ENCODE data around the gene PTBP3. TPM values are rescaled to one million over a fixed set of nuclear protein-coding genes. Genes with fewer than 3 reads are reported as not detected.
"Not testable (repeated sequence)": the region's sequence is repeated elsewhere in the genome, so short reads cannot be mapped to it uniquely, and the experiment has no call there.

PTBP3 gene
- total RNA-seq, 2 experiments from 2014 or later = 98.9 to 176 TPM

DNA sequence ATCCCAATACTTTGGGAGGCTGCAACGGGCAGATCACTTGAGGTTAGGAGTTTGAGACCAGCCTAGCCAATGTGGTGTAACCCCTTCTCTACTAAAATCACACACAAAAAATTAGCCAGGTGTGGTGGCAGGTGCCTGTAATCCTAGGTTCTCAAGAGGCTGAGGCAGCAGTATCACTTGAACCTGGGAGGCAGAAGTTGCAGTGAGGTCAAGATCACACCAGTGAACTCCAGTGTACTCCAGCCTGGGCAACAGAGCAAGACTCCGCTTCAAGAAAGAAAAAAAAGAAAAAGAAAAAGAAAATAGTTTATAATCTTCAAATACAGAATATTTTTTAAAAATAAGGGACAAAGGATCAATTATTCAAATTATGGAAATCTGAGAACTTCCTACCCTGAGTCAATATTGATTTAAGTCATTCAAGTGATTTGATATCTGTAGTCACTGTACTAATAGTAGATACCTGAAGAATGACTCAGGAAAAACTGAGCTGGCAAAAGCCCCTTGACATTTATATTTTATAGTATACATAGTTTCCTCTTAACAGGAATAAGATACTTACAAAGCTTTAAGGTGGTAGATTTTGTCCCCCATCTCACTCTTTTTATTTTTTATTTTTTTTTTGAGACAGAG lies 61.8 kb downstream of the PTBP3 start:
- ChIA-PET CTCF (interaction anchor here (0.6 kb wide), 1 partner anchor 14 kb away, joined by 3 read pairs; no protein-coding TSS in a partner anchor), POLR2A (interaction anchor here (0.6 kb wide), 1 partner anchor 651 kb away, joined by 5 read pairs; no protein-coding TSS in a partner anchor)
- ATAC-seq (peak; percentile 33), DNase-seq (no peak)
- intact Hi-C loops (cut with DNase I, micrococcal nuclease) = no loop called here
- Mint-ChIP-seq H3K27me3 (no peaks in the 10 kb centered on the region), H3K27ac (no peak overlapping the region), H3K36me3 (ENCODE audit: low read depth) (peaks cover 18% of the 10 kb centered on the region), H3K9me3 (ENCODE audit: low read depth) (no peaks in the 10 kb centered on the region), H3K4me1 (peaks cover 35% of the 10 kb centered on the region), H3K4me3 (no peak overlapping the region)

DNA sequence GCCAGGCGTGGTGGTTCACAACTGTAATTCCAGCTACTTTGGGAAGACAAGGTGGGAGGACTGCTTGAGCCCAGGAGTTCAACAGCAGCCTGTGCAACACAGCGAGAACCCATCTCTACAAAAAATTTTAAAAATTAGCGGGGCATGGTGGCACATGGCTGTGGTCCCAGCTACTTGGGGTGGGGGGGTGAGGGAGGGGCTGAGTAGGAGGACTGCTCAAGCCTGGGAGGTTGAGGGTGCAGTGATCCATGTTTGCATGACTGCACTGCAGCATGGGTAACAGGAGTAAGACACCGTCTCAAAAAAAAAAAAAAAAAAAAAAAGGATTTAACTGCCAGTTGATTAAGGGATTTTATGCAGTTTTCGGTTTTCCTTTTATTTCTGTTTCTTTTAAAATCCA lies 65.0 kb downstream of the PTBP3 start:
- H3K4me3 Mint-ChIP-seq = no peak overlapping the region
- ATAC-seq = no peak

DNA sequence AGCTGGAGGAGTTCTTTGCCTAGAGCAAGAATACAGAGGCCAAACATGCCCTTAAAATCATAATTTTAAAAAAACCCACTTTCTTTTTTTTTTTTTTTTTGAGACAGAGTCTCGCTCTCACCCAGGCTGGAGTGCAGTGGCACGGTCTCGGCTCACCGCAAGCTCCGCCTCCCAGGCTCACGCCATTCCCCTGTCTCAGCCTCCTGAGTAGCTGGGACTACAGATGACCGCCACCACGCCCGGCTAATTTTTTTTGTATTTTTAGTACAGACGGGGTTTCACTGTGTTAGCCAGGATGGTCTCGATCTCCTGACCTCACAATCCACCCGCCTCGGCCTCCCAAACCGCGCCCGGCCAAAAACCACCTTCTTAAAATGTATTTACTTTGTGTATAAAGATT lies 66.3 kb downstream of the PTBP3 start:
- intact Hi-C loops (cut with DNase I, micrococcal nuclease); H3K27me3 Mint-ChIP-seq; H3K4me1 Mint-ChIP-seq; ATAC-seq; H3K27ac Mint-ChIP-seq; H3K9me3 Mint-ChIP-seq (ENCODE audit: low read depth); POLR2A ChIA-PET; H3K4me3 Mint-ChIP-seq; CTCF ChIA-PET; DNase-seq: not testable (repeated sequence)
- peaks cover 17% of the 10 kb centered on the region for H3K36me3 Mint-ChIP-seq (ENCODE audit: low read depth)

More for the DNA sequence above, 65.0 kb downstream of the PTBP3 start:
- ChIA-PET POLR2A (no interaction called here), CTCF (no interaction called here)
- intact Hi-C loops (cut with DNase I, micrococcal nuclease) = no loop called here
- Mint-ChIP-seq H3K4me1 (peaks cover 17% of the 10 kb centered on the region), H3K27ac (no peak overlapping the region), H3K9me3 (ENCODE audit: low read depth) (no peaks in the 10 kb centered on the region), H3K27me3 (no peaks in the 10 kb centered on the region), H3K36me3 (ENCODE audit: low read depth) (peaks cover 17% of the 10 kb centered on the region)
- DNase-seq = no peak

DNA sequence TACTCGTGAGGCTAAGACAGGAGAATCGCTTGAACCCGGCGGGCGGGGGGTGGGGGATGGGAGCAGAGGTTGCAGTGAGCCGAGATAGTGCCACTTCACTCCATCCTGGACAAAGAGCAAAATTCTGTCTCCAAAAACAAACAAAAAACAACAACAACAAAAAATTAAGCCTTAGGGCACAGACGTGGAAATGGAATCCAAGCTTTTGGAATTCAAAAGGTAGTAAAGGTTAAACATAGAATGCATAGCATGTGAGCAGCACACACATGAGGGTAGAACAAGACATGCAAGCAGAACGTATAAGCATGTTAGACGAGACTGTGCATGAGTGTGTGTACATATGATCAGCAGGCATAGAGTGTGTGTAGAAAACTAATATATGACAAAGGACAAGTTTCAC lies 68.0 kb downstream of the PTBP3 start:
- ATAC-seq = no peak
- no peak overlapping the region for H3K4me3 Mint-ChIP-seq
- no peak for DNase-seq
- peaks cover 16% of the 10 kb centered on the region for H3K4me1 Mint-ChIP-seq
- H3K27me3 Mint-ChIP-seq = no peaks in the 10 kb centered on the region
- ChIA-PET POLR2A (no interaction called here), CTCF (interaction anchor here (0.8 to 0.9 kb wide), 2 partner anchors 76 to 180 kb away, joined by 3 read pairs; no protein-coding TSS in a partner anchor)
- intact Hi-C loops (cut with DNase I, micrococcal nuclease) = no loop called here
- H3K36me3 Mint-ChIP-seq (ENCODE audit: low read depth) = peaks cover 25% of the 10 kb centered on the region
- no peaks in the 10 kb centered on the region for H3K9me3 Mint-ChIP-seq (ENCODE audit: low read depth)
- no peak overlapping the region for H3K27ac Mint-ChIP-seq

DNA sequence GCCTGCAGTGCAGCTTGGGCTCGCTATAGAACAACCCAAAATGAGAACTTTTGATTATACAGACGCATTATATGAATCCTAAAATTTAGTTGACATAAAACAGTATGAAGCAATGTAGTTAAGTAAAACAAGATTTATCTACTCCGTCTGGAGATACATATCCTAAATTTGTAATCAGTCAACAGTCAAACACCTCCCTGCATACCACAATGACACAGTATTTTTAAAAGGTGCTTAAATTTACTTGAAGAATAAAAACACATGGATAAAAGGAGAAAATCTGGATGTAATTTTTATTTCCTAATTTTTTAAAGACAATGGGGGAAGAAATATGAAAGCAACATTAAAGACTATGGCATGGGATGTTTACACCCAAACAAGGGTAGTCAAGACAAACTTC lies 70.8 kb downstream of the PTBP3 start:
- no peak for ATAC-seq
- Mint-ChIP-seq H3K4me3 (no peak overlapping the region), H3K4me1 (peaks cover 14% of the 10 kb centered on the region), H3K27ac (no peak overlapping the region), H3K36me3 (ENCODE audit: low read depth) (peaks cover 33% of the 10 kb centered on the region), H3K9me3 (ENCODE audit: low read depth) (no peaks in the 10 kb centered on the region), H3K27me3 (no peaks in the 10 kb centered on the region)
- POLR2A ChIA-PET = no interaction called here
- intact Hi-C loops (cut with DNase I, micrococcal nuclease) = no loop called here
- no peak for DNase-seq
- CTCF ChIA-PET = interaction anchor here (1.1 to 1.4 kb wide), 2 partner anchors 40 to 96 kb away, joined by 3 to 5 read pairs; no protein-coding TSS in a partner anchor

DNA sequence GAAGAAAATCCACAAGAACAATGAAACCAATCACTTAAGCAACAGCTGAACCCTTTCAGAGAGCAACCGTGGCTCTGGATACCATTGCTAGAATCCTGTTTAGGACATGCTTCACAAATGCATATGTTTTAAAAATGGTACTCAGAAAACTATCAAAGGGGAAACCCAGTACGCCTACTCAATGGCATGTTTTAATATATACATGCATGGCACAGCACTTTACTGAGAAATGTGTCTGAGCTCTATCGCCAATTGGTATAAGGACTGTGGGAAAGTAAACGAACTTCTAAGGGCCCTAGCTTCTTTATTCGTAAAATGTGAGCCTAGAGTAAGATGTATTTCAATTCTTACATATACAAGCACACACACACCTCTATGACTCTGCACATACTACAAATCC lies 72.3 kb downstream of the PTBP3 start:
- no peak for ATAC-seq
- H3K4me1 Mint-ChIP-seq = peaks cover 14% of the 10 kb centered on the region
- H3K27ac Mint-ChIP-seq = no peak overlapping the region
- H3K36me3 Mint-ChIP-seq (ENCODE audit: low read depth) = peaks cover 34% of the 10 kb centered on the region
- ChIA-PET CTCF (no interaction called here), POLR2A (no interaction called here)
- intact Hi-C loops (cut with DNase I, micrococcal nuclease) = no loop called here
- no peak overlapping the region for H3K4me3 Mint-ChIP-seq
- no peaks in the 10 kb centered on the region for H3K27me3 Mint-ChIP-seq
- no peak for DNase-seq
- no peaks in the 10 kb centered on the region for H3K9me3 Mint-ChIP-seq (ENCODE audit: low read depth)

DNA sequence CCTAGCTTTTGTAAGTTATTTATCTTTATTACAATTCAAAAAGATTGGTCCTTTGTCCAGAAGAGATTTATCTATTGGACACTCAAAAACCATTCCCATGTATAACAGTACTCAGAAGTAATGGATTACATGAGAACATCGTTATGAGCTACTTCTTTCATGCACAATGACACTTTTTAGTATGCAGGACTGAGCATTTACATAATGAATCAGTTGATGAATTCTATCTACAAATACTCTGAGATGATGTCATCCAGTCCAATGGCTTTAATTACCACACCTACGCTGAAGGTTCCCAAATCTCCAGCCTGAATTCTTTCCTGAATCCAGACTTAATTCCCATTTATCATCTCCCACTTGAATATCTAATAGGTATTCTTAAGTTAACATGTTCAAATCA lies 75.3 kb downstream of the PTBP3 start:
- intact Hi-C loops (cut with DNase I, micrococcal nuclease) = no loop called here
- Mint-ChIP-seq H3K27ac (no peak overlapping the region), H3K4me3 (no peak overlapping the region), H3K4me1 (peaks cover 15% of the 10 kb centered on the region), H3K9me3 (ENCODE audit: low read depth) (no peaks in the 10 kb centered on the region), H3K27me3 (no peaks in the 10 kb centered on the region), H3K36me3 (ENCODE audit: low read depth) (peaks cover 31% of the 10 kb centered on the region)
- CTCF ChIA-PET = interaction anchor here (1.0 kb wide), 1 partner anchor 38 kb away, joined by 3 read pairs; no protein-coding TSS in a partner anchor
- ATAC-seq = no peak
- POLR2A ChIA-PET = no interaction called here
- DNase-seq = no peak

DNA sequence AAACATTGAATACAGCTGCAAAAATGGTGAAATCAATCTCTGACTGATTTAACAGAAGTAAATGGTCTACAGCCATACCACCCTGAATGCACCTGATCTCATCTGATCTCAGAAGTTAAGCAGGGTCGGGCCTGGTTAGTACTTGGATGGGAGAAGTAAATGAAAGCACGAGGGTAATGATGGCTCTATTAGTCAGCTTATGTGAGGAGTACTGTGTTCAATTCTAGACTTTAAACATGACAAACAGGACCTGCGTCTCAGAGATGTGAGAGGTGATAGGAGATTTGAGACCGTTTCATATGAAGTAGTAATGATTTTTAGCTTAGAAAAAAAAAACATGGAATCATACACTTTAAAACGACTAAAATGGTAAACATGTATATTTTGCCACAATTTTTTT lies 81.2 kb downstream of the PTBP3 start:
- CTCF ChIA-PET = interaction anchor here (0.9 kb wide), 1 partner anchor 109 kb away, joined by 3 read pairs; no protein-coding TSS in a partner anchor
- intact Hi-C loops (cut with DNase I, micrococcal nuclease) = no loop called here
- ATAC-seq = peak; percentile 14

GRCh38 chr9:112249277-112249676 lies 84.1 kb downstream of the PTBP3 start:
- ChIA-PET CTCF (interaction anchor here (0.6 to 1.4 kb wide), 3 partner anchors 17 to 175 kb away, joined by 3 to 4 read pairs (median 4); no protein-coding TSS in a partner anchor), POLR2A (no interaction called here)
- intact Hi-C loops (cut with DNase I, micrococcal nuclease) = loop anchor here (2.0 to 5.0 kb wide), 3 partner anchors 30 to 83 kb away; partner anchors contain the start of gene PTBP3 (in 1 of the 2)
- DNase-seq = no peak
- peaks cover 32% of the 10 kb centered on the region for H3K4me1 Mint-ChIP-seq
- H3K9me3 Mint-ChIP-seq (ENCODE audit: low read depth) = no peaks in the 10 kb centered on the region
- no peaks in the 10 kb centered on the region for H3K27me3 Mint-ChIP-seq
- peak overlapping the region; percentile 17 for H3K27ac Mint-ChIP-seq
- H3K36me3 Mint-ChIP-seq (ENCODE audit: low read depth) = peaks cover 40% of the 10 kb centered on the region
- H3K4me3 Mint-ChIP-seq = no peak overlapping the region
- peak; percentile 90 for ATAC-seq

More for the DNA sequence above, 81.2 kb downstream of the PTBP3 start:
- H3K27ac Mint-ChIP-seq = no peak overlapping the region
- peak; percentile 11 for DNase-seq
- H3K4me1 Mint-ChIP-seq = peaks cover 32% of the 10 kb centered on the region
- H3K9me3 Mint-ChIP-seq (ENCODE audit: low read depth) = no peaks in the 10 kb centered on the region
- POLR2A ChIA-PET = no interaction called here
- H3K27me3 Mint-ChIP-seq = no peaks in the 10 kb centered on the region
- peaks cover 34% of the 10 kb centered on the region for H3K36me3 Mint-ChIP-seq (ENCODE audit: low read depth)
- H3K4me3 Mint-ChIP-seq = no peak overlapping the region

GRCh38 chr9:112248722-112249121 lies 84.7 kb downstream of the PTBP3 start:
- Mint-ChIP-seq H3K4me3 (no peak overlapping the region), H3K27ac (peak overlapping the region; percentile 17), H3K27me3 (no peaks in the 10 kb centered on the region), H3K4me1 (peaks cover 32% of the 10 kb centered on the region), H3K9me3 (ENCODE audit: low read depth) (no peaks in the 10 kb centered on the region), H3K36me3 (ENCODE audit: low read depth) (peaks cover 39% of the 10 kb centered on the region)
- intact Hi-C loops (cut with DNase I, micrococcal nuclease) = loop anchor here (2.0 to 5.0 kb wide), 3 partner anchors 30 to 84 kb away; partner anchors contain the start of gene PTBP3 (in 1 of the 2)
- no peak for DNase-seq
- POLR2A ChIA-PET = no interaction called here
- peak; percentile 47 for ATAC-seq
- CTCF ChIA-PET = interaction anchor here (0.7 to 1.4 kb wide), 2 partner anchors 17 to 174 kb away, joined by 4 read pairs; no protein-coding TSS in a partner anchor

GRCh38 chr9:112247090-112247489 lies 86.3 kb downstream of the PTBP3 start:
- intact Hi-C loops (cut with DNase I, micrococcal nuclease) = loop anchor here in 1 of 2 experiments (5.0 kb wide), 1 partner anchor 85 kb away; the partner anchor contains the start of gene PTBP3
- Mint-ChIP-seq H3K9me3 (ENCODE audit: low read depth) (no peaks in the 10 kb centered on the region), H3K36me3 (ENCODE audit: low read depth) (peaks cover 37% of the 10 kb centered on the region), H3K27ac (no peak overlapping the region), H3K4me3 (no peak overlapping the region), H3K27me3 (no peaks in the 10 kb centered on the region), H3K4me1 (peaks cover 22% of the 10 kb centered on the region)
- POLR2A ChIA-PET = interaction anchor here (0.6 kb wide), 1 partner anchor 43 kb away, joined by 3 read pairs; no protein-coding TSS in a partner anchor
- DNase-seq (no peak), ATAC-seq (no peak)
- CTCF ChIA-PET = interaction anchor here (0.7 kb wide), 1 partner anchor 127 kb away, joined by 3 read pairs; no protein-coding TSS in a partner anchor

GRCh38 chr9:112245126-112245525 lies 88.3 kb downstream of the PTBP3 start:
- intact Hi-C loops (cut with DNase I, micrococcal nuclease) = loop anchor here in 1 of 2 experiments (5.0 kb wide), 1 partner anchor 87 kb away; the partner anchor contains the start of gene PTBP3
- ATAC-seq (no peak), DNase-seq (no peak)
- H3K27ac Mint-ChIP-seq = no peak overlapping the region
- ChIA-PET POLR2A (no interaction called here), CTCF (no interaction called here)
- H3K27me3 Mint-ChIP-seq = no peaks in the 10 kb centered on the region
- H3K4me3 Mint-ChIP-seq = no peak overlapping the region
- H3K36me3 Mint-ChIP-seq (ENCODE audit: low read depth) = peaks cover 33% of the 10 kb centered on the region
- H3K4me1 Mint-ChIP-seq = peaks cover 18% of the 10 kb centered on the region
- H3K9me3 Mint-ChIP-seq (ENCODE audit: low read depth) = no peaks in the 10 kb centered on the region

Data from activated CD4-positive, alpha-beta T cell treated with anti-CD3 and anti-CD28 coated beads for 36 hours (primary cell).